Testis (tissue), 3 donors: Measurements from ENCODE around the gene COL4A1. TPM values are rescaled to one million over a fixed set of nuclear protein-coding genes. Genes with fewer than 3 reads are reported as not detected.

ENCODE experiments used
- DNase-seq: peaks from one replicate; pipeline ENCODE4 v3.0.0-alpha.2; 2019
- H3K27ac ChIP-seq, 2 donors: fragments of 200-600 bp; sonication (generic); one replicate each; pipeline ENCODE4 v1.5.1; 2019
- H3K27me3 ChIP-seq: fragments of 200-600 bp; sonication (generic); one replicate; pipeline ENCODE4 v1.5.1; 2019
- H3K36me3 ChIP-seq: fragments of 200-600 bp; sonication (generic); one replicate; pipeline ENCODE4 v1.5.1; 2017; ENCODE audit warnings: low read depth; ENCODE audit errors: missing control alignments
- H3K4me1 ChIP-seq: fragments of 200-600 bp; sonication (generic); one replicate; pipeline ENCODE4 v1.5.1; 2019
- H3K4me3 ChIP-seq, 2 donors: fragments of 200-600 bp; sonication (generic); one replicate each; pipeline ENCODE4 v1.5.1; 2017 to 2019
- H3K9me3 ChIP-seq: fragments of 200-600 bp; sonication (generic); one replicate; pipeline ENCODE4 v1.5.1; 2017
- POLR2A ChIP-seq: fragments of 450-650 bp; IDR thresholded peaks from one replicate; pipeline ENCODE4 v1.6.1; 2017; ENCODE audit warnings: antibody characterized with exemption, mild to moderate bottlenecking, moderate library complexity
- WGBS, 2 donors: methylation state at CpG; one replicate each; pipeline ENCODE4 v1.1.5; 2018; 5-methylcytosine and 5-hydroxymethylcytosine counted together
- intact Hi-C: fragments of 100-400 bp; cut with DNase I; formaldehyde crosslinking; loops from one replicate; pipeline ENCODE4 v1.15.1; 2023; ENCODE audit warnings: low total_unique reads
- polyA plus RNA-seq: library from polyadenylated mRNA; stranded (reverse); fragments of 350-450 nt; fragmentation: Illumina TruSeq; extraction: RNeasy Lipid Tissue Mini Kit (QIAGEN cat#74804); gene quantifications from one replicate; pipeline ENCODE4 v1.2.3, GENCODE V29; 2014; ENCODE audit warnings: low read depth, low replicate concordance; ENCODE audit not compliant: insufficient read depth
- total RNA-seq, 2 donors: library from RNA; depleted of rRNA; stranded (reverse); fragments of >200 nt; gene quantifications; one replicate each; pipeline ENCODE4 v1.2.3, GENCODE V29; 2016
- TF ChIP-seq, protein P1 (sequence below), 3 experiments: fragments of 450-650 bp in 2 of 3; fragments of 200-600 bp in 1 of 3; sonication (generic) in 1 of 3; IDR thresholded peaks; one replicate each; pipeline ENCODE4 v1.5.1; 2016 to 2019; ENCODE audit warnings: antibody characterized with exemption in 3 of 3, mild to moderate bottlenecking in 2 of 3, moderate library complexity in 1 of 3

Gene COL4A1
- total and polyA plus RNA-seq, 3 donors from 2014 or later: 35.5 to 43.0 (median 39.0) TPM

DNA sequence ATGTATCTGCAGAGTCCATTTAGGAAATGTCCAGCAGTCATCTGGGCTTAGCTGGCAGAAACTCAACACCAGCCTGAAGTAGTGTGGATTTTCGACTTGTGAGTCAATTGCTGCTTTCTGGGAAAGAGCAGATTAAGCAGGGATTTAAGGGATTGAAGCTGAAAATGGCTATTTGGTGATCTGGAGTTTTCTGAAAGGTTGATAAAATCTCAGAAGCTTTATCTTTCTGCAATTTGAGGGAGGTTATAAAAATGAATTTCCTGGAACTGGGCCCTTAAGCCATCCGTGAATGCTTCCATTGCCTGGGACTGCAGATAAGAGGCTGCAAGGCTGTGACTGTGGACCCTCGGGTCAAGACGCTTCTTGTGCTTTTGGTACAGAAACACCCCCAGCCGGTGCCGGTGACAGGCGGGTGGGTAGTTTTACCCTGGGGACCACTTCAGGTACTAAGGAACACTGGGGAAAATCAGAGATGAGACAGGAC is 61.5 kb downstream of the COL4A1 start:
- no peak overlapping the region for H3K4me3 ChIP-seq
- no peak for TF ChIP-seq POLR2A
- TF ChIP-seq, protein P1, sequence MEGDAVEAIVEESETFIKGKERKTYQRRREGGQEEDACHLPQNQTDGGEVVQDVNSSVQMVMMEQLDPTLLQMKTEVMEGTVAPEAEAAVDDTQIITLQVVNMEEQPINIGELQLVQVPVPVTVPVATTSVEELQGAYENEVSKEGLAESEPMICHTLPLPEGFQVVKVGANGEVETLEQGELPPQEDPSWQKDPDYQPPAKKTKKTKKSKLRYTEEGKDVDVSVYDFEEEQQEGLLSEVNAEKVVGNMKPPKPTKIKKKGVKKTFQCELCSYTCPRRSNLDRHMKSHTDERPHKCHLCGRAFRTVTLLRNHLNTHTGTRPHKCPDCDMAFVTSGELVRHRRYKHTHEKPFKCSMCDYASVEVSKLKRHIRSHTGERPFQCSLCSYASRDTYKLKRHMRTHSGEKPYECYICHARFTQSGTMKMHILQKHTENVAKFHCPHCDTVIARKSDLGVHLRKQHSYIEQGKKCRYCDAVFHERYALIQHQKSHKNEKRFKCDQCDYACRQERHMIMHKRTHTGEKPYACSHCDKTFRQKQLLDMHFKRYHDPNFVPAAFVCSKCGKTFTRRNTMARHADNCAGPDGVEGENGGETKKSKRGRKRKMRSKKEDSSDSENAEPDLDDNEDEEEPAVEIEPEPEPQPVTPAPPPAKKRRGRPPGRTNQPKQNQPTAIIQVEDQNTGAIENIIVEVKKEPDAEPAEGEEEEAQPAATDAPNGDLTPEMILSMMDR (IDR thresholded peaks at IDR 0.05): no peak
- WGBS, 2 donors: 77 to 89% methylated on average over 7 of the region's 7 CpGs
- intact Hi-C loops: no loop called here
- H3K36me3 ChIP-seq: no peaks in the 10 kb centered on the region
- peaks cover 18% of the 10 kb centered on the region for H3K4me1 ChIP-seq
- no peak for DNase-seq
- H3K27me3 ChIP-seq: no peaks in the 10 kb centered on the region
- no peak overlapping the region for H3K27ac ChIP-seq
- H3K9me3 ChIP-seq: no peaks in the 10 kb centered on the region

- Histone ChIP-seq H3K27me3 (no peaks in the 10 kb centered on the region), H3K9me3 (no peaks in the 10 kb centered on the region), H3K27ac (no peak overlapping the region), H3K36me3 (no peaks in the 10 kb centered on the region), H3K4me1 (peaks cover 18% of the 10 kb centered on the region), H3K4me3 (no peak overlapping the region)
- intact Hi-C loops: no loop called here
- 90 to 94% methylated on average over 8 to 9 of the region's 9 CpGs for WGBS, 2 donors
- DNase-seq: no peak
- TF ChIP-seq, protein P1 (IDR thresholded peaks at IDR 0.05): no peak
- TF ChIP-seq POLR2A: no peak
Observed at GRCh38 chr13:110244976-110245375, 62.0 kb downstream of the COL4A1 start.

GRCh38 chr13:110244071-110244830 is 62.7 kb downstream of the COL4A1 start:
- Histone ChIP-seq H3K4me1 (peaks cover 16% of the 10 kb centered on the region), H3K4me3 (no peak overlapping the region), H3K36me3 (no peaks in the 10 kb centered on the region), H3K27ac (no peak overlapping the region), H3K9me3 (no peaks in the 10 kb centered on the region), H3K27me3 (no peaks in the 10 kb centered on the region)
- intact Hi-C loops: no loop called here
- WGBS, 2 donors: 68 to 76% methylated on average over 7 of the region's 7 CpGs
- TF ChIP-seq, protein P1 (IDR thresholded peaks at IDR 0.05): no peak
- no peak for TF ChIP-seq POLR2A
- DNase-seq: no peak

DNA sequence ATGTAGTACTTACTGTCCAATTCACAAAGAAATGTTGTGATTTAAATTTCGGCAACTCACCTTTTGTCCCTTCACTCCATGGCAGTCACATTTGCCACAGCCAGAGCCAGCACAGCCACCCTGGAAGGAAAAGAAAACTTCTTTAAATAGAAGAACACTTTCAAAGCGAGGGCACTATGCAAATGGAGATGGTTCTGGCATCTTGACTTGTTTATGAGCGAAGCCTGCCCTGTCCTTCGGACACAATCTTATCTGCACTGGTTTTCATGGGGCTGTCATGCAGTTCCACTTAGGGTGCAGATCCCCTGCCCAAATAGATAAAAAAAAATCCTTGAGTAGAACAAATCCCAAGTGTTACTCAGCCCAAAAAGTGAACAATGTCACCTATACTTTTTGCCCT is 64.3 kb downstream of the COL4A1 start:
- TF ChIP-seq POLR2A: no peak
- TF ChIP-seq, protein P1 (IDR thresholded peaks at IDR 0.05): no peak

GRCh38 chr13:110240943-110241342 is 66.0 kb downstream of the COL4A1 start:
- peaks cover 25% of the 10 kb centered on the region for H3K4me1 ChIP-seq
- H3K27me3 ChIP-seq: no peaks in the 10 kb centered on the region
- WGBS, 2 donors: 95 to 96% methylated on average over 7 of the region's 7 CpGs
- no peaks in the 10 kb centered on the region for H3K36me3 ChIP-seq
- H3K27ac ChIP-seq: no peak overlapping the region
- no peak for TF ChIP-seq POLR2A
- TF ChIP-seq, protein P1 (IDR thresholded peaks at IDR 0.05): no peak
- H3K4me3 ChIP-seq: no peak overlapping the region
- DNase-seq: no peak
- intact Hi-C loops: no loop called here
- H3K9me3 ChIP-seq: no peaks in the 10 kb centered on the region

More for the DNA sequence above, 64.3 kb downstream of the COL4A1 start:
- no peaks in the 10 kb centered on the region for H3K27me3 ChIP-seq
- DNase-seq: no peak
- H3K27ac ChIP-seq: no peak overlapping the region
- H3K36me3 ChIP-seq: no peaks in the 10 kb centered on the region
- intact Hi-C loops: no loop called here
- no peak overlapping the region for H3K4me3 ChIP-seq
- 59 to 73% methylated on average over 4 of the region's 4 CpGs for WGBS, 2 donors
- H3K9me3 ChIP-seq: no peaks in the 10 kb centered on the region
- peaks cover 28% of the 10 kb centered on the region for H3K4me1 ChIP-seq
